Aortic smooth muscle cell (primary cell): ENCODE results near the gene EVX1. TPM values are rescaled to one million over a fixed set of nuclear protein-coding genes. Genes with fewer than 3 reads are reported as not detected.

Source experiments
- total RNA-seq: library from RNA; depleted of rRNA; stranded (reverse); fragments of >200 nt; gene quantifications from 2 replicates; pipeline ENCODE4 v1.2.3, GENCODE V29; 2014

The EVX1 gene
- total RNA-seq, result not detected in 2 replicates

DNA sequence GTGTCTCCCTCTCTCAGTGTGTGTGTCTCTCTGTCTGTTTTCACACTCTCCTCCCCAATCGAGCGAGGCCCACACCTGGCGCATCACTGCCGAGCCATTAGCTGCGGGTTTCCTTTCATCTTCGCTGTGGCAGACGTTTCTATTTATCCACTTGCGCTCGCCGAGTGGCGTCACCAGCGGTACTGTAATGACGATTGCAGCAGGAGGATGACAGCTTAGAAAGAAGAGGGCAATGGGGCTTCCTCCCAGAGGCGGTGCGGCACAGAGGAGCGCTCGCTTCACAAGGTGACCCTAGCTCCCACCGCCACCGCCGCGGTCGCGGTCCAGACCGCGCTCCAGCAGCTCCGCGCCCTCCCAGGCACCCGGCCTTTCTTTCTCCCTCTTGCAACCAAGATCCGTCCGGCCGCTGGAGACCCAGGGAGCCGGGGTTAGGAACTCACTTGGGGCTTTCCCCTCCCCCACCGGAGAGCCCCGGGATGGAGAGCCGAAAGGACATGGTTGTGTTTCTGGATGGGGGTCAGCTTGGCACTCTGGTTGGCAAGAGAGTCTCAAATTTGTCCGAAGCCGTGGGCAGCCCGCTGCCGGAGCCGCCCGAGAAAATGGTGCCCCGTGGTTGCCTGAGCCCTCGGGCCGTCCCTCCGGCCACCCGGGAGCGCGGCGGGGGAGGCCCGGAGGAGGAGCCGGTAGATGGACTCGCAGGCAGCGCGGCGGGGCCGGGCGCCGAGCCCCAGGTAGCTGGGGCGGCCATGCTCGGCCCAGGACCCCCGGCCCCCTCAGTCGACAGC, at the start of gene EVX1:
Gene EVX1 (plus strand): TSS at position 248 of the 785 bp plus-strand sequence. CDS start 229 bp downstream, at position 477.

DNA sequence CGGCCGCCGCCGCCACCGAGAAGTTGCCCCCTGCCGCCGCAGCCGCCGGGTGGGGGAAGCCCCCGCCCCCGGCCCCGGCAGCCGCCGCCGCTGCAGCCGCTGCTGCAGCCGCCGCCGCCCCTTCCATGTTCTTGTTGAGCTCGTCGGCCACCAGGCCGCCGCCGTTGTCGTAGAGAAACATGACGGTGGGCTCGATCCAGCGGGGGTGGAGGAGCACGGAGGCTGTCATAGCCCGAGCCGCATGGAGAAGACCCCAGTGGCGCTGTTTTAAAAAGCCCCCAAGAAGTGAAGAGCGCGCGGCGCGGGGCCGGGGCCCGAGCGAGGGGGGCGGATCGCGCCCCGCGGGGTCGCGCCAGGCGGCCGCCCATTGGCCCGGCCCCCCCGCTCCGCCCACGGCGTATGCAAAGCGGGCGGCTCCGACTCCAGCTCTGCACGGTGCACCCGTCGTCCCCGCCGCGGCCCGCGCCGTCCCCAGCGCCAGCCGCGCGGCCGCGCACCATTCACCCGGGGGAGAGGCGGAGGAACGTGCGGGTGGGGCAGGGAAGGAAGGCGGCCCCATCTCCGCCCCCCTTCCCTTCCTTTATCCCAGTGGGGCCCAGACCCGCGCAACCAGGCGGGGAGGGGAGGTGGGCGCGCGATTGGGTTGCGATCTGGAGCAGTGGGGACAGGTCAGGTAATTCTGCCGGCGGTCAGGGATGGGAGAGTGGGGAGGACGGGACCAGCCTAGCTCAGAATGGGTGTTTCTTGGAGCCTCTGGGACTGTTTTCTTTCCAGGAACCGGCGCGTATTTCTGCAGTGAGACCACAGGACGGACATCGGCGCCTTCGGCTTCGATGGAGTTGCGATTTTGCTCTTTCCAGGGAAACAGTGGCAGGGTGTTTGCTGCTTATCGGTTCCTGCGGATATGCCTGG, 42.5 kb upstream of the EVX1 start, which contains the start of gene HOXA13:
Gene HOXA13 (minus strand): TSS at position 243 of the 912 bp plus-strand sequence. CDS start 14 bp downstream, at position 229.

Other genes with a start within 250 kb of the EVX1 start
- gene HOXA1, start 146.8 kb upstream of the EVX1 start, total RNA-seq, result 0.12 and 0.13 TPM in 2 replicates
- gene HOXA2, start 140.1 kb upstream of the EVX1 start, total RNA-seq, result 0.79 and 0.99 TPM in 2 replicates
- gene HOXA4, start 112.0 kb upstream of the EVX1 start, total RNA-seq, result 0.12 and 0.13 TPM in 2 replicates
- not detected in 2 replicates for gene HOXA5, start 99.1 kb upstream of the EVX1 start, total RNA-seq
- gene HOXA6, start 95.0 kb upstream of the EVX1 start, total RNA-seq, result not detected in 2 replicates
- gene HOXA3, start 90.2 kb upstream of the EVX1 start, total RNA-seq, result 0.92 and 1.6 TPM in 2 replicates
- not detected in 2 replicates for gene HOXA7, start 86.1 kb upstream of the EVX1 start, total RNA-seq
- not detected in 2 replicates for gene HOXA9, start 77.3 kb upstream of the EVX1 start, total RNA-seq
- under 0.01 TPM in 2 replicates for gene HOXA10, start 68.5 kb upstream of the EVX1 start, total RNA-seq
- not detected in 2 replicates for gene HOXA11, start 57.6 kb upstream of the EVX1 start, total RNA-seq
- gene HOXA13, start 42.7 kb upstream of the EVX1 start, total RNA-seq, result not detected in 2 replicates